Activated naive CD4-positive, alpha-beta T cell treated with anti-CD3 and anti-CD28 coated beads, Interleukin-2, amount 50 U/mL, for 24 hours (primary cell): ENCODE results near the gene NFATC3.
"Not testable (repeated sequence)": the region's sequence is repeated elsewhere in the genome, so short reads cannot be mapped to it uniquely, and the experiment has no call there.

Source experiments
- H3K27ac Mint-ChIP-seq: one replicate; pipeline ENCODE4 v1.8.0; 2021; ENCODE audit warnings: mild to moderate bottlenecking, mixed read lengths
- H3K27me3 Mint-ChIP-seq: one replicate; pipeline ENCODE4 v1.8.0; 2021; ENCODE audit warnings: mixed read lengths
- H3K36me3 Mint-ChIP-seq: one replicate; pipeline ENCODE4 v1.8.0; 2021; ENCODE audit warnings: mixed read lengths
- H3K4me1 Mint-ChIP-seq: one replicate; pipeline ENCODE4 v1.8.0; 2021; ENCODE audit warnings: mixed read lengths
- H3K4me3 Mint-ChIP-seq: one replicate; pipeline ENCODE4 v1.8.0; 2021; ENCODE audit warnings: mild to moderate bottlenecking, mixed read lengths
- H3K9me3 Mint-ChIP-seq: one replicate; pipeline ENCODE4 v1.8.0; 2021; ENCODE audit warnings: mixed read lengths

The NFATC3 gene

DNA sequence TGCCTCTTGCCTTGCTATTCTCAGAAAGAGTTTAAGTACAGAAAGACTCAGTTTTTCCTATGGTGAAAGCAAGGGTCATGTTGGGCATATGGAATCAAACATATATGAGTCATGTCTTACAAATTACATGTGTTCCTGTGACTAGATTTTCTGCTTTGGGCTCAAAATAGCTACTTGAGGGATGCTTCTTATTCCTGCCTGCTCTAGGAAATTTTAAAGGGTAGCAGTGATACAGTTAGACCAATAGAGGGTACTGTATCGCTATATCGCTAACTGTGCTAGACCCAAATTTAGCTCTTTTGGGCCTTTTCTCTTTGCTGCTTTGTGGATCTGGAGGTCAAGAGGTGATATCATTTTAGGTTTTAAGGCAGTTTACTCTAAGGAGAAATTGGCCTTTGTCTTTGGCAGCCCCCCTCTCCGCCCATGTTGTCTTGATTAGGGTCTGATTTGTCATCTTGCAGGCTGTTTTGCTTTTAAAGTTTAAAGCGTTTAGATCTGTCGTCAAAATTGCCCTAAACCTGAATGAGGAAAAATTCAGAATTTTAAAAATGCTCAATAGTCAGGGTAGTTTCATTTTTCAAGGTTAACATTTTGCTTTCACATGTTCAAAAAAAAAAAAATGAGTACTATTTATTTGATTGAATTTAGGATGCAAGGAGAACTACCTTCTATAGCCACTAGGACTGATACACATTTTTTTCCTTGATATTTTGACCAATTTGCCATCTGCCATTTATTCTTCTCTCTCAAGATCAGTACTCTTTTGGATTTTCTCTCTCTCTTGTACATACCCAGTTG, 8.8 kb downstream of the NFATC3 start:
- no peaks in the 10 kb centered on the region for H3K27me3 Mint-ChIP-seq
- H3K9me3 Mint-ChIP-seq = no peaks in the 10 kb centered on the region
- peaks cover 93% of the 10 kb centered on the region for H3K4me1 Mint-ChIP-seq
- H3K27ac Mint-ChIP-seq = peak overlapping the region; percentile 97
- peaks cover 3% of the 10 kb centered on the region for H3K36me3 Mint-ChIP-seq
- peak overlapping the region; percentile 72 for H3K4me3 Mint-ChIP-seq

GRCh38 chr16:68094614-68094934, 9.4 kb downstream of the NFATC3 start:
- H3K9me3 Mint-ChIP-seq = no peaks in the 10 kb centered on the region
- peak overlapping the region; percentile 72 for H3K4me3 Mint-ChIP-seq

DNA sequence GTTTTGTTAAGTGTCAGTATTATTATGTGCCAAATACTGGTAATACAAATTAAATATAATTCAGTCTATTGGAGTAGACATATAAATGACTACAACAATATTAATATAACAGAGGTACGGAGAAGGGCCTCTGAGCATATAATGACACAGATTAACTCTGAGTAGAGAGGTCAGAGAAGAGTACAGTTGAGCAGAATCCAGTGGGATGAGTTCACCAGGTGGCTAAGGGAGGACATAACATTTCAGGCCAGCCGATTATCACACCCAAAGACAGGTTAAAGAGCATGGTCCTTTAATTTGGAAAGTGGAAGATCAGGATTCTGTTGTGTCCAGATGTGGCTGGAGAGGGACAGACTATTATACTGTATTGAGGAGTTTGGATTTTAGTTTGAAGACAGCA, 11.3 kb downstream of the NFATC3 start:
- H3K4me3 Mint-ChIP-seq = peak overlapping the region; percentile 27
- peak overlapping the region; percentile 69 for H3K27ac Mint-ChIP-seq
- peaks cover 3% of the 10 kb centered on the region for H3K36me3 Mint-ChIP-seq
- H3K27me3 Mint-ChIP-seq = no peaks in the 10 kb centered on the region
- H3K9me3 Mint-ChIP-seq = no peaks in the 10 kb centered on the region
- peaks cover 86% of the 10 kb centered on the region for H3K4me1 Mint-ChIP-seq

More at GRCh38 chr16:68094614-68094934, 9.4 kb downstream of the NFATC3 start:
- peaks cover 3% of the 10 kb centered on the region for H3K36me3 Mint-ChIP-seq
- H3K27me3 Mint-ChIP-seq = no peaks in the 10 kb centered on the region
- peak overlapping the region; percentile 97 for H3K27ac Mint-ChIP-seq
- peaks cover 89% of the 10 kb centered on the region for H3K4me1 Mint-ChIP-seq

- Mint-ChIP-seq H3K27ac (peak overlapping the region; percentile 69), H3K4me3 (peak overlapping the region; percentile 27), H3K27me3 (no peaks in the 10 kb centered on the region), H3K9me3 (no peaks in the 10 kb centered on the region), H3K36me3 (peaks cover 6% of the 10 kb centered on the region), H3K4me1 (peaks cover 86% of the 10 kb centered on the region)
Observed at GRCh38 chr16:68097088-68097487, 11.9 kb downstream of the NFATC3 start.

DNA sequence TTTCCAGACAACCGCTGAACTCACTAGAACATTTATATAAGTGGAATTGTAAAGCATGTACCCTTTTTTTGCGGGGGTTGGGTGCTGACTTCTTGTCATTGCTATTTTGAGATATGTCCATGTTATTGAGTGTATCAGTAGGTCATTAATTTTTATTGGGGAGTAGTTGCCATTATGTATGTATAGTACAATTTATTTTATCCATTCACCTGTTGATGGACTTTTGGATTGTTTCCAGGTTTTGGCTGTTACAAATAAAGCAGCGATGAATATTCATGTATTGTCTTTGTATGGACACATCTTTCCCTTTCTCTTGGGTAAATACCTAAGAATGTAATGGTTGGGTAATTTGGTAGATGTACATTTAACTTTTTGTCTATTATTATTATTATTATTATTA, 12.7 kb downstream of the NFATC3 start:
- Mint-ChIP-seq H3K4me3 (no peak overlapping the region), H3K27ac (peak overlapping the region; percentile 56), H3K36me3 (peaks cover 8% of the 10 kb centered on the region), H3K4me1 (peaks cover 90% of the 10 kb centered on the region), H3K27me3 (no peaks in the 10 kb centered on the region), H3K9me3 (no peaks in the 10 kb centered on the region)

- no peaks in the 10 kb centered on the region for H3K27me3 Mint-ChIP-seq
- peaks cover 14% of the 10 kb centered on the region for H3K36me3 Mint-ChIP-seq
- no peaks in the 10 kb centered on the region for H3K9me3 Mint-ChIP-seq
- peaks cover 91% of the 10 kb centered on the region for H3K4me1 Mint-ChIP-seq
- H3K27ac Mint-ChIP-seq = no peak overlapping the region
- peak overlapping the region; percentile 5 for H3K4me3 Mint-ChIP-seq
Observed at GRCh38 chr16:68100488-68100887, 15.3 kb downstream of the NFATC3 start.

- peaks cover 91% of the 10 kb centered on the region for H3K4me1 Mint-ChIP-seq
- peak overlapping the region; percentile 46 for H3K27ac Mint-ChIP-seq
- peaks cover 34% of the 10 kb centered on the region for H3K36me3 Mint-ChIP-seq
- no peak overlapping the region for H3K4me3 Mint-ChIP-seq
- no peaks in the 10 kb centered on the region for H3K27me3 Mint-ChIP-seq
- peaks cover 3% of the 10 kb centered on the region for H3K9me3 Mint-ChIP-seq
Observed at GRCh38 chr16:68105611-68106010, 20.4 kb downstream of the NFATC3 start.

DNA sequence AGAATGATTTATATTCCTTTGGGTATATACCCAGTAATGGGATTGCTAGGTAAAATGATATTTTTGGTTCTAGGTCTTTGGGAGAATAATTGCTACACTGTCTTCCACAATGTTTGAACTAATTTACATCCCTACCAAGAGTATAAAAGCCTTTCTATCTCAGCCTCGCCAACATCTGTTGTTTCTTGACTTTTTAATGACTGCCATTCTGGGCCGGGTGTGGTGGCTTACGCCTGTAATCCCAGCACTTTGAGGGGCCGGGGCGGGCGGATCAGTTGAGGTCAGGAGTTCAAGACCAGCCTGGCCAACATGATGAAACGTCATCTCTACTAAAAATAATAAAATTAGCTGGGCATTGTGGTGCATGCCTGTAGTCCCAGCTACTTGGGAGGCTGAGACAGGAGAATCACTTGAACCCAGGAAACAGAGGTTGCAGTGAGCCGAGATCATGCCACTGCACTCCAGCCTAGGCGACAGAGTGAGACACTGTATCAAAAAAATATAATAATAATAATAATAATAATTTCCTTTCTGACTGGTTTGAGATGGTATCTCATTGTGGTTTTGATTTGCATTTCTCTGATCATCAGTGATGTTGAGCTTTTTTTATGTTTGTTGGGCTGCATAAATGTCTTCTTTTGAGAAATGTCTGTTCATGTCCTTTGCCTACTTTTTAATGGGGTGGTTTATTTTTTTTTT, 22.2 kb downstream of the NFATC3 start:
- Mint-ChIP-seq H3K4me1 (peaks cover 91% of the 10 kb centered on the region), H3K36me3 (peaks cover 36% of the 10 kb centered on the region), H3K27ac (peak overlapping the region; percentile 77)
- not testable (repeated sequence) for H3K9me3 Mint-ChIP-seq, H3K27me3 Mint-ChIP-seq, H3K4me3 Mint-ChIP-seq

- Mint-ChIP-seq H3K4me1 (peaks cover 93% of the 10 kb centered on the region), H3K36me3 (peaks cover 38% of the 10 kb centered on the region), H3K27ac (peak overlapping the region; percentile 57)
- H3K4me3 Mint-ChIP-seq, H3K27me3 Mint-ChIP-seq, H3K9me3 Mint-ChIP-seq: not testable (repeated sequence)
Observed at GRCh38 chr16:68109156-68109555, 24.0 kb downstream of the NFATC3 start.

GRCh38 chr16:68110611-68111010, 25.4 kb downstream of the NFATC3 start:
- H3K9me3 Mint-ChIP-seq, H3K27me3 Mint-ChIP-seq, H3K27ac Mint-ChIP-seq: not testable (repeated sequence)
- Mint-ChIP-seq H3K4me1 (peaks cover 93% of the 10 kb centered on the region), H3K4me3 (peak overlapping the region; percentile 31), H3K36me3 (peaks cover 29% of the 10 kb centered on the region)

GRCh38 chr16:68111379-68111778, 26.2 kb downstream of the NFATC3 start:
- Mint-ChIP-seq H3K27me3 (no peaks in the 10 kb centered on the region), H3K36me3 (peaks cover 28% of the 10 kb centered on the region), H3K4me3 (peak overlapping the region; percentile 24), H3K4me1 (peaks cover 91% of the 10 kb centered on the region), H3K27ac (peak overlapping the region; percentile 81), H3K9me3 (peaks cover 5% of the 10 kb centered on the region)

DNA sequence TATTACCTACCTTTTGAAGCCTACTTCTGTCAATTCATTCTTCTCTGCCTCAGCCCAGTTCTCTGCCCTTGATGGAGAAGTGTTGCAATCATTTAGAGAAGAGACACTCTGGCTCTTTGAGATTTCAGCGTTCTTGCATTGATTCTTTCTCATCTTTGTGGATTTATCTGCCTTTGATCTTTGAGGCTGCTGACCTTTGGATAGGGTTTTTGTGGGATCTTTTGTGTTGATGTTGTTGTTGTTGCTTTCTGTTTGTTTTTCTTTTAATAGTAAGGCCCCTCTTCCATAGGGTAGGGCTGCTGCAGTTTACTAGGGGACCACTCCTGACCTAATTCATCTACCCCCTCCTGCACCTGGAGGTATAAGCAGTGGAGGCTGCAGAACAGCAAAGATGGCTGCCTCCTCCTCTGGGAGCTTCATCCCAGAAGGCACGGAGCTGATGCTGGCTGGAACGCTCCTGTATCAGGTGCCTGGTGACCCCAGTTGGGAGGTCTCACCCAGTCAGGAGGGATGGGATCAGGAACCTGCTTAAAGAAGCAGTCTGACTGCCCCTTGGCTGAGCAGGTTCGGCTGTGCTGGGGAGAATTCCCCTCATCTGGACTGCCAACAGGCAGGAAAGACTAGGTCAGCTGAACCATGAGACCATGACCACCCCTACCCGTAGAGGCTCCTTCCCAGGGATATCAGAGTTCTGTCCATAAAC, 28.0 kb downstream of the NFATC3 start:
- Mint-ChIP-seq H3K4me1 (peaks cover 93% of the 10 kb centered on the region), H3K27ac (peak overlapping the region; percentile 63), H3K4me3 (peak overlapping the region; percentile 19), H3K36me3 (peaks cover 23% of the 10 kb centered on the region), H3K27me3 (no peaks in the 10 kb centered on the region), H3K9me3 (peaks cover 5% of the 10 kb centered on the region)

- Mint-ChIP-seq H3K4me1 (peaks cover 93% of the 10 kb centered on the region), H3K9me3 (peaks cover 5% of the 10 kb centered on the region), H3K4me3 (no peak overlapping the region), H3K27ac (no peak overlapping the region), H3K36me3 (peaks cover 21% of the 10 kb centered on the region), H3K27me3 (no peaks in the 10 kb centered on the region)
Observed at GRCh38 chr16:68113765-68114240, 28.6 kb downstream of the NFATC3 start.

GRCh38 chr16:68114939-68115338, 29.8 kb downstream of the NFATC3 start:
- not testable (repeated sequence) for H3K27me3 Mint-ChIP-seq, H3K27ac Mint-ChIP-seq, H3K9me3 Mint-ChIP-seq, H3K4me3 Mint-ChIP-seq
- peaks cover 93% of the 10 kb centered on the region for H3K4me1 Mint-ChIP-seq
- H3K36me3 Mint-ChIP-seq = peaks cover 17% of the 10 kb centered on the region

DNA sequence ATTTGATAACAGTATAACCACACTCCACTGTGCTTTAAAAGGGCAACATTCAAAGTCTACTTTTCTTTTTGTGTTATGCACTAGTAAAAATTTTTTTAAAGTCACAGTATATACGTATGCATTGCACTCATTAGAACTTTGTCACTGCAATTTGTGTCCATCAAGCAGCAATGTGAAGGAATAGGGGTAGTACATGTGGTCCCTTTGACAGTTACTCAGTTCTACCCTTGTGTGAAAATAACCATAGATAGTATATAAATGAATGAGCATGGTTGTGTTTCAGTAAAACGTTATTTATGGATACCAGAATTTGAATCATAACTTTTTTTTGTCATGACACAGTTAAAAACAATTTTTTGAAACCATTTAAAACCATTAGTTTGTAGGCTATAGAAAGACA, 30.7 kb downstream of the NFATC3 start:
- Mint-ChIP-seq H3K27ac (no peak overlapping the region), H3K4me3 (no peak overlapping the region), H3K36me3 (peaks cover 13% of the 10 kb centered on the region)

More for the DNA sequence above, 30.7 kb downstream of the NFATC3 start:
- no peaks in the 10 kb centered on the region for H3K9me3 Mint-ChIP-seq
- peaks cover 97% of the 10 kb centered on the region for H3K4me1 Mint-ChIP-seq
- no peaks in the 10 kb centered on the region for H3K27me3 Mint-ChIP-seq
